Activated naive CD4-positive, alpha-beta T cell treated with anti-CD3 and anti-CD28 coated beads for 36 hours (primary cell): Measurements from ENCODE around the gene NKRF. TPM values are rescaled to one million over a fixed set of nuclear protein-coding genes. Genes with fewer than 3 reads are reported as not detected.
"Not testable (repeated sequence)": the region's sequence is repeated elsewhere in the genome, so short reads cannot be mapped to it uniquely, and the experiment has no call there.

Experiments
- CTCF ChIA-PET: fragments of 350-600 bp; sonication (Branson Sonifier 250); formaldehyde crosslinking; loops from one replicate; lab custom pipeline; 2021; ENCODE audit warnings: antibody characterized with exemption; lab: Charles Lee
- DNase-seq: peaks from one replicate; pipeline ENCODE4 v3.0.0-alpha.2; 2020
- H3K27ac Mint-ChIP-seq: one replicate; pipeline ENCODE4 v1.8.0; 2021; ENCODE audit warnings: mild to moderate bottlenecking, mixed read lengths
- H3K27me3 Mint-ChIP-seq: one replicate; pipeline ENCODE4 v1.8.0; 2021; ENCODE audit warnings: low read depth, mixed read lengths
- H3K36me3 Mint-ChIP-seq: one replicate; pipeline ENCODE4 v1.8.0; 2021; ENCODE audit warnings: low read depth, mixed read lengths
- H3K4me1 Mint-ChIP-seq: one replicate; pipeline ENCODE4 v1.8.0; 2021; ENCODE audit warnings: low read depth, mixed read lengths
- H3K4me3 Mint-ChIP-seq: one replicate; pipeline ENCODE4 v1.8.0; 2021; ENCODE audit warnings: mild to moderate bottlenecking, moderate library complexity, mixed read lengths
- H3K9me3 Mint-ChIP-seq: one replicate; pipeline ENCODE4 v1.8.0; 2021; ENCODE audit warnings: mixed read lengths
- intact Hi-C: fragments of 100-400 bp; cut with micrococcal nuclease; formaldehyde crosslinking; loops from one replicate; pipeline ENCODE4 v1.15.1; 2023
- total RNA-seq, 2 experiments: library from RNA; stranded (reverse); gene quantifications; one replicate each; pipeline ENCODE4 v1.2.3, GENCODE V29; 2021

Gene NKRF
- total RNA-seq = 10 to 100 TPM; 15.8 to 17.0 TPM

DNA sequence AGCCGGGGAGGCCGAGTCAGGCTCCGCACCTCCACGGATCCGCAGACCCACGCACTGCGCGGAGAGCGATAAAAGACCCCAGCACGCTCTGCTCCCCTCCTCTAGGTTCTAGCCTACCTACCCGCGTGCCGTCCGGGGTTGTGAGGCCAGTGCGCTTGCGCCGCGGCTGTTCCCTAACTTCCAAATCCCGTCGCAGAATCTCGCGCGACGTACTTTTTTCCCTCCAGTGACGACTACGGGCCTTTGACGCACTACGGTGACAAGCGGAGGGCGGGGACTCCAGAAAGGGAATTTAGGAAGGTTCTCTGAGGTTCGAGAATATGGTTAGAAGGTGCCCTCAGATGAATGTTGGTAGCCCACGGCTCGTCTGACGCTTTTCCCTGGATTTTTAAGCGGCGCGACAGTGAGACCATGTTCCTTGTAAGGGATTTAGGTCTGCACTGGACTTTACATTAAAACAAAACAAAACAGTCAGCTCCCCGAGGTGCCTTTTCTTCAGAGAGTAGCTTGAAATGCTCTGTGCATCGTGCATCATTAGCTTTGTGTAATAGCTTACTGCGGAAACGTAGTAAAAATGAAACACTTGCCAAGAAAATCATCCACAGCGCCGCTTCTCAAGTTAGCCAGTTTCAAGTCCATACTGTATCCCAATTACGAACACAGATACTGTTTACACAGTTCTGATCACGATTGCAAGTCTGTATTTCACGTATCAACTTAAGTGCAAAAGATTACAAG is at the start of gene NKRF:
NKRF (minus strand) TSS at position 145 of the 738 bp plus-strand sequence.
- CTCF ChIA-PET = interaction anchor here (0.6 to 0.7 kb wide), 2 partner anchors 79 to 123 kb away, joined by 3 read pairs; no protein-coding TSS in a partner anchor
- Mint-ChIP-seq H3K4me3 (peak within 1 kb of the TSS; percentile 96), H3K9me3 (no peaks in the 10 kb centered on the region), H3K27me3 (no peaks in the 10 kb centered on the region), H3K4me1 (peaks cover 39% of the 10 kb centered on the region), H3K27ac (peak within 1 kb of the TSS; percentile 93), H3K36me3 (peaks cover 7% of the 10 kb centered on the region)
- peak; percentile 94 for DNase-seq
- intact Hi-C loops = loop anchor here (1.0 to 10.0 kb wide), 9 partner anchors 32 to 268 kb away; partner anchors contain the start of genes NDUFA1, RNF113A, RPL39 and SEPTIN6

- Mint-ChIP-seq H3K4me3 (peak overlapping the region; percentile 10), H3K9me3 (no peaks in the 10 kb centered on the region), H3K4me1 (peaks cover 39% of the 10 kb centered on the region), H3K36me3 (peaks cover 28% of the 10 kb centered on the region), H3K27me3 (no peaks in the 10 kb centered on the region), H3K27ac (peak overlapping the region; percentile 79)
- intact Hi-C loops = loop anchor here (2.0 kb wide), 1 partner anchor 76 kb away; no protein-coding TSS in a partner anchor
- CTCF ChIA-PET = interaction anchor here (0.7 to 1.3 kb wide), 2 partner anchors 30 to 132 kb away, joined by 3 to 4 read pairs; no protein-coding TSS in a partner anchor
- DNase-seq = peak; percentile 72
These were observed 48.9 kb upstream of the NKRF start for GRCh38 chrX:119655125-119655524.

GRCh38 chrX:119654112-119654531 is 47.9 kb upstream of the NKRF start:
- Mint-ChIP-seq H3K4me3 (no peak overlapping the region), H3K36me3 (peaks cover 28% of the 10 kb centered on the region), H3K27me3 (no peaks in the 10 kb centered on the region), H3K9me3 (no peaks in the 10 kb centered on the region), H3K4me1 (peaks cover 35% of the 10 kb centered on the region), H3K27ac (peak overlapping the region; percentile 86)
- CTCF ChIA-PET = interaction anchor here (0.7 kb wide), 1 partner anchor 12 kb away, joined by 3 read pairs; no protein-coding TSS in a partner anchor
- DNase-seq = peak; percentile 33
- intact Hi-C loops = loop anchor here (2.0 kb wide), 1 partner anchor 77 kb away; no protein-coding TSS in a partner anchor

GRCh38 chrX:119648421-119648775 is 42.2 kb upstream of the NKRF start:
- CTCF ChIA-PET = interaction anchor here (1.0 to 1.9 kb wide), 4 partner anchors 13 to 81 kb away, joined by 3 to 7 read pairs (median 3); no protein-coding TSS in a partner anchor
- no peaks in the 10 kb centered on the region for H3K27me3 Mint-ChIP-seq
- H3K4me3 Mint-ChIP-seq = no peak overlapping the region
- H3K36me3 Mint-ChIP-seq = peaks cover 24% of the 10 kb centered on the region
- H3K9me3 Mint-ChIP-seq = no peaks in the 10 kb centered on the region
- no peak for DNase-seq
- intact Hi-C loops = loop anchor here (1.0 kb wide), 5 partner anchors 34 to 143 kb away; partner anchors contain the start of genes NKRF and RPL39
- peaks cover 32% of the 10 kb centered on the region for H3K4me1 Mint-ChIP-seq
- peak overlapping the region; percentile 89 for H3K27ac Mint-ChIP-seq

DNA sequence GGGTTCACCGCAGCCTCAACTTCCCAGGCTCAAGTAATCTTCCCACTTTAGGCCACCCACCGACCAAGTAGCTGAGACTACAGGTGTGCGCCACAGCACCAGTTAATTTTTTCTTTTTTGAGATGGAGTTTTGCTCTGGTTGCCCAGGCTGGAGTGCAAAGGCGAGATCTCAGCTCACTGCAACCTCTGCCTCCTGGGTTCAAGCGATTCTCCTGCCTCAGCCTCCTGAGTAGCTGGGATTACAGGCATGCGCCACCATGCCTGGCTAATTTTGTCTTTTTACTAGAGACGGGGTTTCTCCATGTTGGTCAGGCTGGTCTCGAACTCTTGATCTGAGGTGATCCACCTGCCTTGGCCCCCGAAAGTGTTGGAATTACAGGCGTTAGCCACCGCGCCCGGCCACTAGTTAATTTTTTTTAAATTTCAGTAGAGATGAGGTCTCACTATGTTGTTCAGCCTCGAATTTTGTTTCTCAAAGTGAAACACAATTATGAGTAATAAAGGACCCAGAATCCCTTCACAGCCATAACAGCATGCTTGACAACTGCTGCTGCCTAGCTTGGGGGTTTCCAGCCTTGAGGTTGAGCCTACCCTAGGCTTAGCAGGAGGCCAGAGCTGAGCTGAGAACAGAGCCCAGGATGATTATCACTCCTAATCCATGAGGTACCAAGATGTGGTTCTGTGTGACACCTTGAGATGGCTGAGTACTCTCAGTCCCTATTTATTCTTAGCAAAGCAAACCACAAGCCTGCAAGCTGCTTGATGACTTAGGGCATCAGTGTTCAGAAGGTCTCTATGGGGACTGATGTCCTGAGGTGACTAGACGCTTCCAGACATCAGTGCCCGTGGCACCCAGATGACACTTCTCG is 41.6 kb upstream of the NKRF start:
- intact Hi-C loops = loop anchor here (1.0 kb wide), 5 partner anchors 35 to 144 kb away; partner anchors contain the start of genes NKRF and RPL39
- peaks cover 24% of the 10 kb centered on the region for H3K36me3 Mint-ChIP-seq
- no peaks in the 10 kb centered on the region for H3K9me3 Mint-ChIP-seq
- H3K4me3 Mint-ChIP-seq = no peak overlapping the region
- H3K27ac Mint-ChIP-seq = peak overlapping the region; percentile 89
- peaks cover 32% of the 10 kb centered on the region for H3K4me1 Mint-ChIP-seq
- CTCF ChIA-PET = interaction anchor here (1.0 to 1.9 kb wide), 4 partner anchors 13 to 81 kb away, joined by 3 to 7 read pairs (median 3); no protein-coding TSS in a partner anchor
- no peaks in the 10 kb centered on the region for H3K27me3 Mint-ChIP-seq
- peak; percentile 84 for DNase-seq

- no peak for DNase-seq
- Mint-ChIP-seq H3K9me3 (no peaks in the 10 kb centered on the region), H3K4me1 (peaks cover 32% of the 10 kb centered on the region), H3K4me3 (no peak overlapping the region), H3K27me3 (no peaks in the 10 kb centered on the region), H3K27ac (no peak overlapping the region), H3K36me3 (peaks cover 20% of the 10 kb centered on the region)
- CTCF ChIA-PET = interaction anchor here (0.6 to 1.9 kb wide), 3 partner anchors 14 to 64 kb away, joined by 3 to 7 read pairs (median 3); no protein-coding TSS in a partner anchor
- intact Hi-C loops = no loop called here
These were observed 40.9 kb upstream of the NKRF start for GRCh38 chrX:119647089-119647488.

DNA sequence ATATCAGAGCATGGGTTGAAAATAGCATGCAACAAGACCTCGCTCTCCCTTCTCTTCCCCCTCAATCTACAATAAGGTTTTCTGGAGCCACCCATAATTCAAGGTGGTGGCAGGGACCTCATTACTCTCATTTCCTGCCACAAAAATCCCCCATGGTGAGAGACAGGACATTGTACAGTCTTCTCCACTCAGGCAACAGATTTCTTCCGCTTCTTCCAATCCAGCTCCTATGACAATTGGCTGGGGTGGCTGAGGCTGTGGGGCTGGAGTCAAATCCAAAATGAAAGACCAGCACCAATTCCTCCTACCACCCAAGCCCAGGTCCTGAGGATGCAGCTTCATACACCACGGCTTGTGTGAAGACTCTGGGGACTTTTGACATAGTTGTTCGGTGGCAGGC is 40.3 kb upstream of the NKRF start:
- intact Hi-C loops = no loop called here
- no peak overlapping the region for H3K27ac Mint-ChIP-seq

DNA sequence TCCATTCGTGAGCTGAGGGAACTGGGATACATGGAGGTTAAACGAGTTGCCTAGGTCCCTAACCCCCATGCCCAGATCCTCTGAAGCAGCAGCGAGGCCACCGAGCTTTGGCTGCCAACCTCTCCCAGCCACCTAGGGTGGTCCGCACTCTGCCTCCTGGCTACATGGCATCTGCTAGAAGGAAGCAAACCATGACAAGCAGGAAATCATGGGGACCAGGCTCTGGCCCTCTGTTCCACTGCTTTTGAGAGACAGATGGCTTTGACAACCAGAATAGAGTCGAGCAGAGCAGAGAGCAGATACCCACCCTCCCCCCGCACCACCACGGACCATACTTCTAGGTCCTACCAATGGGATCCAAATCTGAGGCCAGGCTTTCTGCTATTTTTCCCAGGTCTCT is 37.5 kb upstream of the NKRF start:
- DNase-seq = no peak
- Mint-ChIP-seq H3K36me3 (peaks cover 10% of the 10 kb centered on the region), H3K4me1 (peaks cover 23% of the 10 kb centered on the region), H3K9me3 (no peaks in the 10 kb centered on the region), H3K27ac (no peak overlapping the region), H3K27me3 (no peaks in the 10 kb centered on the region), H3K4me3 (no peak overlapping the region)
- CTCF ChIA-PET = interaction anchor here (0.6 kb wide), 1 partner anchor 55 kb away, joined by 3 read pairs; no protein-coding TSS in a partner anchor
- intact Hi-C loops = no loop called here

More for the DNA sequence above, 40.3 kb upstream of the NKRF start:
- no peaks in the 10 kb centered on the region for H3K9me3 Mint-ChIP-seq
- peaks cover 32% of the 10 kb centered on the region for H3K4me1 Mint-ChIP-seq
- CTCF ChIA-PET = interaction anchor here (0.6 kb wide), 1 partner anchor 64 kb away, joined by 3 read pairs; no protein-coding TSS in a partner anchor
- no peaks in the 10 kb centered on the region for H3K27me3 Mint-ChIP-seq
- peaks cover 19% of the 10 kb centered on the region for H3K36me3 Mint-ChIP-seq
- DNase-seq = peak; percentile 10
- H3K4me3 Mint-ChIP-seq = no peak overlapping the region

DNA sequence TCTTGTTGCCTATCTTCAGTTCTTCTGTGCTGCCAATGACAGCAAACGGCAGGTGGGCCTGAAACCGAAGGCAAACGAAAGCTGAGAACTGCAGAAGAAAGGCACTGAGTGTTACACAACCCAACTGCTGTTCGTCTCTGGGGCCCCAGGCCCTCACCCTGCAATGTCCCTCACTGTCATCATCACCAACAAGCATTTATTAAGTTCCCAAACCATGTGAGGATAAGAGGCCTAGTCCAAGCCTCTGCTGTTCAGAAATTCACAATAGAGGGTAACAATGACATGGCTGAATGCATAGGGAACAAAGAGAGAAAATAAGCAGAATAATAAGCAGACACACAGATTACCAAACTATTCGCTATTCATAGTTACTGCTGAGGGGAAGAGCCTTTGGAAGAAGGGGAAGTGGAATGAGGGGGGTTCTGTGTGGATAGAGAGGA is 34.5 kb upstream of the NKRF start:
- Mint-ChIP-seq H3K27ac (no peak overlapping the region), H3K9me3 (no peaks in the 10 kb centered on the region), H3K4me1 (peaks cover 6% of the 10 kb centered on the region), H3K27me3 (no peaks in the 10 kb centered on the region), H3K4me3 (no peak overlapping the region), H3K36me3 (peaks cover 7% of the 10 kb centered on the region)
- intact Hi-C loops = no loop called here
- no peak for DNase-seq
- CTCF ChIA-PET = no interaction called here

GRCh38 chrX:119638725-119639471 is 32.7 kb upstream of the NKRF start:
- peaks cover 15% of the 10 kb centered on the region for H3K4me1 Mint-ChIP-seq
- H3K27ac Mint-ChIP-seq = peak overlapping the region; percentile 7
- CTCF ChIA-PET = interaction anchor here (0.7 kb wide), 1 partner anchor 117 kb away, joined by 3 read pairs; no protein-coding TSS in a partner anchor
- intact Hi-C loops = no loop called here
- no peaks in the 10 kb centered on the region for H3K9me3 Mint-ChIP-seq
- no peak for DNase-seq
- H3K36me3 Mint-ChIP-seq = peaks cover 18% of the 10 kb centered on the region
- no peak overlapping the region for H3K4me3 Mint-ChIP-seq
- no peaks in the 10 kb centered on the region for H3K27me3 Mint-ChIP-seq

GRCh38 chrX:119637421-119637820 is 31.2 kb upstream of the NKRF start:
- Mint-ChIP-seq H3K36me3 (peaks cover 25% of the 10 kb centered on the region), H3K4me1 (peaks cover 15% of the 10 kb centered on the region)
- H3K27ac Mint-ChIP-seq, H3K27me3 Mint-ChIP-seq, H3K4me3 Mint-ChIP-seq, intact Hi-C loops, H3K9me3 Mint-ChIP-seq, DNase-seq: not testable (repeated sequence)
- CTCF ChIA-PET = interaction anchor here (1.5 kb wide), 1 partner anchor 56 kb away, joined by 3 read pairs; the partner anchor contains the start of gene SEPTIN6
